Measurements from ENCODE around the gene LYPLAL1.

Gene LYPLAL1

GRCh38 chr1:219149009-219149577 lies 24.6 kb upstream of the LYPLAL1 start:
- no peak overlapping the region for H3K27ac Mint-ChIP-seq (ENCODE audit: low read depth)
- peaks cover 2% of the 10 kb centered on the region for H3K36me3 Mint-ChIP-seq (ENCODE audit: insufficient read depth)
- DNase-seq (ENCODE audit: low spot score in 2 of 2): no peak
- no peak for ATAC-seq (replicated peaks; ENCODE audit: extremely low read depth, poor library complexity, severe bottlenecking)
- no peak overlapping the region for H3K4me3 Mint-ChIP-seq
- H3K9me3 Mint-ChIP-seq: no peaks in the 10 kb centered on the region
- peaks cover 32% of the 10 kb centered on the region for H3K27me3 Mint-ChIP-seq
- no peaks in the 10 kb centered on the region for H3K4me1 Mint-ChIP-seq

- H3K4me1 Mint-ChIP-seq: no peaks in the 10 kb centered on the region
- DNase-seq (ENCODE audit: low spot score in 2 of 2) (no peak), ATAC-seq (replicated peaks; ENCODE audit: extremely low read depth, poor library complexity, severe bottlenecking) (no peak)
- H3K36me3 Mint-ChIP-seq (ENCODE audit: insufficient read depth): peaks cover 2% of the 10 kb centered on the region
- no peaks in the 10 kb centered on the region for H3K9me3 Mint-ChIP-seq
- H3K4me3 Mint-ChIP-seq: no peak overlapping the region
- H3K27me3 Mint-ChIP-seq: peaks cover 31% of the 10 kb centered on the region
- no peak overlapping the region for H3K27ac Mint-ChIP-seq (ENCODE audit: low read depth)
Measured at GRCh38 chr1:219149953-219150352, 23.7 kb upstream of the LYPLAL1 start.

GRCh38 chr1:219150913-219151312 lies 22.8 kb upstream of the LYPLAL1 start:
- DNase-seq (ENCODE audit: low spot score in 2 of 2) (no peak), ATAC-seq (replicated peaks; ENCODE audit: extremely low read depth, poor library complexity, severe bottlenecking) (no peak)
- H3K27ac Mint-ChIP-seq (ENCODE audit: low read depth): no peak overlapping the region
- H3K4me3 Mint-ChIP-seq: no peak overlapping the region
- H3K9me3 Mint-ChIP-seq: no peaks in the 10 kb centered on the region
- no peaks in the 10 kb centered on the region for H3K4me1 Mint-ChIP-seq
- peaks cover 31% of the 10 kb centered on the region for H3K27me3 Mint-ChIP-seq
- H3K36me3 Mint-ChIP-seq (ENCODE audit: insufficient read depth): peaks cover 2% of the 10 kb centered on the region

- Mint-ChIP-seq H3K36me3 (ENCODE audit: insufficient read depth) (peaks cover 2% of the 10 kb centered on the region), H3K27ac (ENCODE audit: low read depth) (no peak overlapping the region)
Measured at GRCh38 chr1:219151467-219151866, 22.2 kb upstream of the LYPLAL1 start.

GRCh38 chr1:219152751-219153150 lies 20.9 kb upstream of the LYPLAL1 start:
- Mint-ChIP-seq H3K4me1 (no peaks in the 10 kb centered on the region), H3K27ac (ENCODE audit: low read depth) (no peak overlapping the region)
- no peak for DNase-seq (ENCODE audit: low spot score in 2 of 2)

More at GRCh38 chr1:219151467-219151866, 22.2 kb upstream of the LYPLAL1 start:
- H3K4me1 Mint-ChIP-seq: no peaks in the 10 kb centered on the region
- H3K27me3 Mint-ChIP-seq: peaks cover 31% of the 10 kb centered on the region
- H3K9me3 Mint-ChIP-seq: no peaks in the 10 kb centered on the region
- H3K4me3 Mint-ChIP-seq: no peak overlapping the region
- no peak for ATAC-seq (replicated peaks; ENCODE audit: extremely low read depth, poor library complexity, severe bottlenecking)
- DNase-seq (ENCODE audit: low spot score in 2 of 2): no peak

GRCh38 chr1:219153723-219154122 lies 20.0 kb upstream of the LYPLAL1 start:
- no peaks in the 10 kb centered on the region for H3K9me3 Mint-ChIP-seq
- no peaks in the 10 kb centered on the region for H3K36me3 Mint-ChIP-seq (ENCODE audit: insufficient read depth)
- no peak for DNase-seq (ENCODE audit: low spot score in 2 of 2)
- H3K4me3 Mint-ChIP-seq: no peak overlapping the region
- no peak for ATAC-seq (replicated peaks; ENCODE audit: extremely low read depth, poor library complexity, severe bottlenecking)
- no peak overlapping the region for H3K27ac Mint-ChIP-seq (ENCODE audit: low read depth)
- peaks cover 31% of the 10 kb centered on the region for H3K27me3 Mint-ChIP-seq
- H3K4me1 Mint-ChIP-seq: no peaks in the 10 kb centered on the region

More at GRCh38 chr1:219152751-219153150, 20.9 kb upstream of the LYPLAL1 start:
- no peaks in the 10 kb centered on the region for H3K9me3 Mint-ChIP-seq
- no peaks in the 10 kb centered on the region for H3K36me3 Mint-ChIP-seq (ENCODE audit: insufficient read depth)
- peaks cover 31% of the 10 kb centered on the region for H3K27me3 Mint-ChIP-seq
- H3K4me3 Mint-ChIP-seq: no peak overlapping the region
- ATAC-seq (replicated peaks; ENCODE audit: extremely low read depth, poor library complexity, severe bottlenecking): no peak

- H3K9me3 Mint-ChIP-seq: no peaks in the 10 kb centered on the region
- H3K4me1 Mint-ChIP-seq: no peaks in the 10 kb centered on the region
- H3K4me3 Mint-ChIP-seq: no peak overlapping the region
- ATAC-seq (replicated peaks; ENCODE audit: extremely low read depth, poor library complexity, severe bottlenecking): no peak
- H3K36me3 Mint-ChIP-seq (ENCODE audit: insufficient read depth): no peaks in the 10 kb centered on the region
- no peak for DNase-seq (ENCODE audit: low spot score in 2 of 2)
- H3K27ac Mint-ChIP-seq (ENCODE audit: low read depth): no peak overlapping the region
- H3K27me3 Mint-ChIP-seq: peaks cover 23% of the 10 kb centered on the region
Measured at GRCh38 chr1:219155135-219155534, 18.5 kb upstream of the LYPLAL1 start.

GRCh38 chr1:219159946-219160645 lies 13.6 kb upstream of the LYPLAL1 start:
- Mint-ChIP-seq H3K27ac (ENCODE audit: low read depth) (no peak overlapping the region), H3K27me3 (no peaks in the 10 kb centered on the region), H3K4me3 (no peak overlapping the region), H3K9me3 (no peaks in the 10 kb centered on the region), H3K4me1 (no peaks in the 10 kb centered on the region), H3K36me3 (ENCODE audit: insufficient read depth) (no peaks in the 10 kb centered on the region)
- DNase-seq (ENCODE audit: low spot score in 2 of 2) (no peak), ATAC-seq (replicated peaks; ENCODE audit: extremely low read depth, poor library complexity, severe bottlenecking) (no peak)

- H3K4me3 Mint-ChIP-seq: no peak overlapping the region
- H3K9me3 Mint-ChIP-seq: no peaks in the 10 kb centered on the region
- DNase-seq (ENCODE audit: low spot score in 2 of 2) (no peak), ATAC-seq (replicated peaks; ENCODE audit: extremely low read depth, poor library complexity, severe bottlenecking) (no peak)
- no peaks in the 10 kb centered on the region for H3K27me3 Mint-ChIP-seq
- H3K27ac Mint-ChIP-seq (ENCODE audit: low read depth): no peak overlapping the region
- H3K4me1 Mint-ChIP-seq: no peaks in the 10 kb centered on the region
- H3K36me3 Mint-ChIP-seq (ENCODE audit: insufficient read depth): no peaks in the 10 kb centered on the region
Measured at GRCh38 chr1:219160967-219161366, 12.7 kb upstream of the LYPLAL1 start.

- Mint-ChIP-seq H3K4me1 (no peaks in the 10 kb centered on the region), H3K4me3 (no peak overlapping the region), H3K9me3 (no peaks in the 10 kb centered on the region), H3K27ac (ENCODE audit: low read depth) (no peak overlapping the region), H3K36me3 (ENCODE audit: insufficient read depth) (no peaks in the 10 kb centered on the region), H3K27me3 (no peaks in the 10 kb centered on the region)
- ATAC-seq (replicated peaks; ENCODE audit: extremely low read depth, poor library complexity, severe bottlenecking) (no peak), DNase-seq (ENCODE audit: low spot score in 2 of 2) (no peak)
Measured at GRCh38 chr1:219161371-219161770, 12.3 kb upstream of the LYPLAL1 start.

- no peaks in the 10 kb centered on the region for H3K9me3 Mint-ChIP-seq
- no peak overlapping the region for H3K4me3 Mint-ChIP-seq
- DNase-seq (ENCODE audit: low spot score in 2 of 2) (no peak), ATAC-seq (replicated peaks; ENCODE audit: extremely low read depth, poor library complexity, severe bottlenecking) (no peak)
- H3K27me3 Mint-ChIP-seq: no peaks in the 10 kb centered on the region
- H3K36me3 Mint-ChIP-seq (ENCODE audit: insufficient read depth): no peaks in the 10 kb centered on the region
- H3K4me1 Mint-ChIP-seq: no peaks in the 10 kb centered on the region
- no peak overlapping the region for H3K27ac Mint-ChIP-seq (ENCODE audit: low read depth)
Measured at GRCh38 chr1:219163401-219163954, 10.2 kb upstream of the LYPLAL1 start.

GRCh38 chr1:219171192-219171935 lies 2.3 kb upstream of the LYPLAL1 start:
- no peaks in the 10 kb centered on the region for H3K9me3 Mint-ChIP-seq
- H3K4me1 Mint-ChIP-seq: peaks cover 20% of the 10 kb centered on the region
- no peak for ATAC-seq (replicated peaks; ENCODE audit: extremely low read depth, poor library complexity, severe bottlenecking)
- DNase-seq (ENCODE audit: low spot score in 2 of 2): no peak
- no peak overlapping the region for H3K4me3 Mint-ChIP-seq
- H3K36me3 Mint-ChIP-seq (ENCODE audit: insufficient read depth): peaks cover 9% of the 10 kb centered on the region
- H3K27ac Mint-ChIP-seq (ENCODE audit: low read depth): no peak overlapping the region
- peaks cover 8% of the 10 kb centered on the region for H3K27me3 Mint-ChIP-seq

Measured in central memory CD8-positive, alpha-beta T cell (primary cell).